CD4-positive, alpha-beta T cell treated with Interleukin-6 for 4 hours (primary cell): Measurements from ENCODE around the gene CACNA1C.
A peak's percentile ranks its signal among the peaks of the same experiment; 100 is the strongest.

Experiments used
- DNase-seq: peaks from one replicate; pipeline ENCODE4 v3.0.0-alpha.2; 2020; ENCODE audit warnings: mixed read lengths

CACNA1C gene

DNA sequence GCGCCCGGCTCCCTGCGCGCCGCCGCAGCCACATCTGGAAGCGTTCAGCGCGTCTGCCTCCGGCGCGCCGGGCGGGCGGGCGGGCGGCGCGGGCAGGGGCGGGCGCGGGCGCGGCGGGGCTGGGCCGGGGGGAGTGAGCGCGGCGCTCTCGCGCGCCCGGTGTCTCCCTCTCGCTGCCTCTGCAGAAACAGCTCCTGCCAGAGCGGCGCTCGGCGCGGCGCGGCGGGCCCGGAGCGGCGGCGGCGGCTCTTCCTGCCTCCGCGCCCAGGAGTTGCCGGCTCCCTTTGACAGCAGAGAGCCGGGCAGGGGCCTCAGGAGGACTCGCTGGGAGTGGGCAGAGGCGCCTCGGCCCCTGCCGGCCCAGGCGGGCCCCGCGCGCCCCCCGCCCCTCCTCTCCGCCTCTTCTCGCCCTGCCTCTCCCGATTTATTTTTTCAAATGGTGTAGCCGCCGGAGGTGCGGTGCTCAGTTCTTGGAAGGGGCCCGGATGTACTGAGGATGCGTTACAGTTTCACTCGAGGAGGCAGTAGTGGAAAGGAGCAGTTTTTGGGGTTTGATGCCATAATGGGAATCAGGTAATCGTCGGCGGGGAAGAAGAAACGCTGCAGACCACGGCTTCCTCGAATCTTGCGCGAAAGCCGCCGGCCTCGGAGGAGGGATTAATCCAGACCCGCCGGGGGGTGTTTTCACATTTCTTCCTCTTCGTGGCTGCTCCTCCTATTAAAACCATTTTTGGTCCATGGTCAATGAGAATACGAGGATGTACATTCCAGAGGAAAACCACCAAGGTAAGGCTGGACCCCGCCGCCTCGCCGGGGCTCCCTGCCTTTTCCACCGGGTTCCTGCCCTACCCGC, at the start of gene CACNA1C:
TSS of gene CACNA1C (plus strand) at position 162 of the 853 bp plus-strand sequence. CDS start at position 738, 576 bp downstream.
- peak; percentile 33 for DNase-seq

- DNase-seq: no peak
Measured at GRCh38 chr12:2003676-2004112, 49.1 kb upstream of the CACNA1C start.

- DNase-seq: peak; percentile 96
Measured at GRCh38 chr12:2004113-2004929, 48.5 kb upstream of the CACNA1C start, which contains the start of gene DCP1B. Gene DCP1B, minus strand, starts transcription at chr12:2004457. Its CDS starts 26 bp downstream, at chr12:2004431.

DNA sequence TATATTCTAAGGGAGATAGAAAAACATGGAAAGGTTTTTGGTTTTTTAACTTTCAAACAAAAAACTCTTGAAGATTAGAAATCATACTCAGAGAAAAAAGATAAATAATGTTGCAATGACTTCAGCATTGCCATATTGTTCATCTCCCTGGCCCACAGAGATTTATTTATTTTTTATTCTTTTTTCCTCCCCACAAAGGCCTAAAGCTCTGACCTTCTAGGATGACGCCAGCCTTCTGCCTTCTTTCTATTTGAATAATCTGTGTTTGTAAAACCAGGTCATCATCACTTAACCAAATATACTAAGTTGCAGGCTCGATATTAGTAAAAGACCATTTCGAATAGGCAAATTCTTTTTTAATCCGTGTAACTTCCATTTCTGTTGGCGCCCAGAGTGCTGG, 44.1 kb upstream of the CACNA1C start:
- no peak for DNase-seq

DNA sequence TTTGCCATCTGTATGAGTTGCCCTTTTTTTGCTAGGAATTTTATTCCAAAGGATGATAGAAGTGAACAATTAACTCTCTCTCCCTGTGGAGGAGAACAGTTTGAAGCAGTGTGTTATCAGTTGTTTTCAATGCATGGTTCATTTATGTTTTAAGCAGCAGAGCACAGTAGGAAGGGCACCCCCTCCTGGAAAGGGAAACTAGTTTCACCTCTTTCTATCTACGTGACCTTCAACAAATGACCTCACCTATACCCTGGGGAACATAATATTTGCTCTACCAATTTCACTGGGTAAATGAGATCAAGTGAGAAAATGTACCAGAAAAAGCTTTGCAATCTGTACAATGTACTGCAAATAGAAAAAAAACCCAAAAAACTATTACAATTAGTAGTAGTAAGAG, 43.2 kb upstream of the CACNA1C start:
- no peak for DNase-seq

GRCh38 chr12:2011643-2012607, 40.9 kb upstream of the CACNA1C start:
- no peak for DNase-seq

GRCh38 chr12:2013086-2013485, 39.7 kb upstream of the CACNA1C start:
- DNase-seq: no peak

- no peak for DNase-seq
Measured at GRCh38 chr12:2013527-2014223, 39.1 kb upstream of the CACNA1C start.

DNA sequence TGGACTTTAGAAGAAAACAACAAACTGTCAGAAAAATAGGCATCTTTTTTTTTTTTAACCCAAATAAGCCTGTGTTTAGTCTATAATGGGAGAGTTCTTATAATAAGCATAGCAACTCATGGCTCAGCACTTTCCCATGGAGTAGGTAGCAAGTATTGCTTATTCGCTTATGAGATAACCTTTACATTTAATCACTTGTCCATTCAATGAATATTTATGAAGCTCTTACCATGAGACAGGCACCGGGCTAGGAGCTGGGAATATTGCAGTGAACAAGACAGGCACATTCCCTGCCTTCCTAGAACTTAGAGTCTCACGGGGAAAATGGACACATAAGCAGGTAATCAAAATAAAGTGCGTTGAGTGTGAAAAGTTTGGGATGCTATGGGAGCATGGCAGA, 38.6 kb upstream of the CACNA1C start:
- DNase-seq: no peak

GRCh38 chr12:2016862-2017545, 35.8 kb upstream of the CACNA1C start:
- DNase-seq: no peak

- no peak for DNase-seq
Measured at GRCh38 chr12:2017546-2018337, 35.0 kb upstream of the CACNA1C start.

GRCh38 chr12:2018391-2018790, 34.4 kb upstream of the CACNA1C start:
- DNase-seq: no peak

GRCh38 chr12:2019126-2019525, 33.7 kb upstream of the CACNA1C start:
- DNase-seq: no peak

DNA sequence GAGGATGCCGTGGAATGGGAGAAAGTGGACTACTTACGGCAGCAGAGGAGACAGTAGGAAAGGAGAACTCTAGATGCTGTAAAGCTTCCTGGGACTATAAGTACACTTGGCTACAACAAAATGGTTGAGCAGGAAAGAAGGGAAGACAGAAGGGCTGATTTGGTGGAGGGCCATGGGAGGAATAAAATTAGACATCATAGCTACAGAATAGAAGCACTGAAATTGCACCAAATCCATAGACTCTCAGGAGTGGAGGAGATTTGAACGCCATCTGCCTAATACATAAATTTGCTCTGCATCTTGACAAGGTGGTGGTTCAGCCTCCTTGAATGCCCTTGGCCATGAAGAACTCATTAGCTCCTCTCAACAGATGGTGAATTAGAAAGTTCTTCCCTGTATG, 32.3 kb upstream of the CACNA1C start:
- DNase-seq: no peak

DNA sequence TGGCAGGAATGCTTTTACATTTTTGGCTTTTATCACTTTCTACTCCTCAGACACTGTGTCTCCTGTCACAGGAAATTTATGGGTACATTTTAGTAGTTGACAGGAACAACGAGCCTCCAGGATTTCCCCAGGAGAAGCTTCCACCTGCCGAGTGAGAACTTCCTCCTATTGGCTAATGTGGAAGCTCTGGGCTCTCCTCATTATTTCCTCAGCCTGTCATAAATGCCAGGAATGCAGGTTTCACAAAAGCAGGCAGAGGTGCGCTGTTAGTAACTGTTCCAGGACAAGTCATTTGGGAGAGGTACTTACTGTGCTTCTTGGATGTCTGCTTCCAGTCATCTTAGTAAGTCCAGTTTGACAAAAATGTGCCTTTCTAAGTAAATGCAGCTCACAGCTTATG, 29.4 kb upstream of the CACNA1C start:
- no peak for DNase-seq

DNA sequence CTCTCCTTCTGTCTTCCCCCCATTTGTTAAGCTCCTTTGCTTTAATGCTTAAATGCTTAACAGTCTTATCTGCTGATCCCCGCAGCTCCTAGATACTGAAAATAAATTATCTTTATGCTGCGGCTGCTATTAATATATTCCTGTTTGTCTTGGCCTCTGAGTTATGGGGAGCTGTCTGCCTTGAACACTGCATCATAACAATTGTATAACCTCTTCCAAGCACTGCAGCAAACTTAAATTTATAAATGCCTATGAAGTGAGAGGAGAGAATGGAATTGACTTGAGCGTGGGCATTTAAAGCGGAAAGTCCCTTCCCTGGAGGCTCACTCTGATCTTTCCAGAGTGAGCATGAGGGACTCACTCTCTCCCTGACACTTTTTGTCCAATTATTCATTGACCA, 25.4 kb upstream of the CACNA1C start:
- DNase-seq: no peak

- DNase-seq: no peak
Measured at GRCh38 chr12:2029851-2030250, 22.9 kb upstream of the CACNA1C start.

DNA sequence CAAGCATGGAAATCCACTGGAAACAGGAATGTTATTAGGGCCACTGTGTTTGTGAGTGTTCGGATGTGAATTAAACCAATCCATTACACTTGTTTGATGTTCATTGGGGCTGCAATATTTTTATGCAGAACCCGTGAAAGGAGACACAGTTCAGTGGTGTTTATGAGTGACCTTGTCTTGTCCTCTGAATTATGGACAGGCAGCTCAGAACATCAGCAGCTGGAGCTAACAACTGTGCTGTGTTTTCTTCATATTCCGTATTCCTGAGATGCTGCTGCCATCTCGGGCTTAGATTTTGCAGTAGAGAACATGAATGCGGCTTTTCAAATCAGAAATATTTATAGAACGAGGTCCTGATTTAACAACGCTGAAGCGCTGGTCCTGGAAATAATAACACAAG, 20.3 kb upstream of the CACNA1C start:
- no peak for DNase-seq

DNA sequence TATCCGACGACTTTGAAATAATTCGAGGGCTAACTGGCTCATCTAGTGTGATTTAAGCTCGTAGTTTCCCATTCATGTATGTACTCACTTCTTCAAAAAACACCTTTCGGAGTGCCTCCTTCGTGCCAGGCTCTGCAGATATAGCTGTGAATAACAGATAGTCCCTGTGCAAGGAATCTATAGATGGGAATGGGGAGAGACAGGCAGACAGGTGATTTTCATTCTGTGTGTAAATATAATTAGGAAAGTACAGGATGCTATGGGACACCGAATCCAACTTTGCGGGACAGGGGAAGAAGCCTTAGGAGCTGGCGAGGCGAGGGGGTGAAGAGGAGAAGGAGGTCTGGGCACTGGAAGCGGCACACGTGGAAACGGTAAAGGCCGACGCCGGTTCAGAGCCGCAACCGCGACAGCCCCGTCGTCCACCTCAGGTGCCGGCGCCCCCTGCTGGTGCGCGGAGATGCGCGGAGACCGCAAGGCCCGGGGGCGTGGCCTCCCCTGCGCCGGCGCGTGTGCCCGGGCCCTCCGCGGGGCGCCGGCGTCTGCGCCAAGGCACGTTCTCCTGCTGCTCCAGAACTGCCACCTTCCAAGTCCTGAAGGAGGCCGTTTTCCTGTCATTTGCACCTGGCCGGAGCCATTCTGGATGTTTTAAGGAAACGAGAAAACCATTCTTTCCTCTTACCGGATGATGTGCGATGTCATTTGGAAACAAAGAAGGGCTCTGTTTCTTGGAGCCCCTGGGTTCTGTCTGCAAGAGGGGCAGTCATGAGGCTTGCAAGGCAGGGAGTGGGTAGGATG, 18.0 kb upstream of the CACNA1C start:
- DNase-seq: peak; percentile 93
